Thoracic aorta (tissue), 2 donors: ENCODE results near the gene PPP1R14B. TPM values are rescaled to one million over a fixed set of nuclear protein-coding genes. Genes with fewer than 3 reads are reported as not detected.

Experiments
- ATAC-seq: fragments of 150-250 bp; one replicate; pipeline ENCODE4 v1.8.0; 2017; ENCODE audit warnings: low read depth; ENCODE audit not compliant: insufficient number of reproducible peaks, low FRiP score
- DNase-seq: peaks from one replicate; pipeline ENCODE4 v3.0.0-alpha.2; 2020; ENCODE audit warnings: low spot score
- H3K27ac ChIP-seq, 2 donors: fragments of 200-600 bp; sonication (generic); 1 replicate in 1 of 2; 2 replicates in 1 of 2; pipeline ENCODE4 v1.5.1; 2016; ENCODE audit warnings: mild to moderate bottlenecking in 2 of 2, moderate library complexity in 2 of 2
- H3K27me3 ChIP-seq: fragments of 200-600 bp; sonication (generic); replicated peaks from 2 replicates; pipeline ENCODE4 v1.6.0; 2016; ENCODE audit warnings: mild to moderate bottlenecking; ENCODE audit not compliant: insufficient read depth
- H3K36me3 ChIP-seq: fragments of 200-600 bp; sonication (generic); one replicate; pipeline ENCODE4 v1.5.1; 2016
- H3K4me1 ChIP-seq, 2 donors: fragments of 200-600 bp; sonication (generic); 1 replicate in 1 of 2; 2 replicates in 1 of 2; pipeline versions ENCODE4 v1.5.1 to v1.6.0; 2016; ENCODE audit warnings: low read depth in 2 of 2, mild to moderate bottlenecking in 1 of 2; ENCODE audit not compliant: control insufficient read depth in 1 of 2
- H3K4me3 ChIP-seq: fragments of 200-600 bp; sonication (generic); 2 replicates; pipeline ENCODE4 v1.5.1; 2016; ENCODE audit warnings: mild to moderate bottlenecking
- H3K9me3 ChIP-seq: fragments of 200-600 bp; sonication (generic); 2 replicates; pipeline ENCODE4 v1.5.1; 2016
- total RNA-seq, 2 donors: library from RNA; depleted of rRNA; stranded (reverse); fragments of >200 nt; gene quantifications; one replicate each; pipeline versions ENCODE4 v1.1.0 to v1.2.3, GENCODE V29; 2016
- TF ChIP-seq, protein P1 (sequence below): fragments of 200-600 bp; sonication (generic); IDR thresholded peaks from one replicate; pipeline ENCODE4 v1.5.1; 2019; ENCODE audit warnings: antibody characterized with exemption

PPP1R14B gene
- total RNA-seq, 2 donors from 2014 or later, result 75.3 to 122 TPM

DNA sequence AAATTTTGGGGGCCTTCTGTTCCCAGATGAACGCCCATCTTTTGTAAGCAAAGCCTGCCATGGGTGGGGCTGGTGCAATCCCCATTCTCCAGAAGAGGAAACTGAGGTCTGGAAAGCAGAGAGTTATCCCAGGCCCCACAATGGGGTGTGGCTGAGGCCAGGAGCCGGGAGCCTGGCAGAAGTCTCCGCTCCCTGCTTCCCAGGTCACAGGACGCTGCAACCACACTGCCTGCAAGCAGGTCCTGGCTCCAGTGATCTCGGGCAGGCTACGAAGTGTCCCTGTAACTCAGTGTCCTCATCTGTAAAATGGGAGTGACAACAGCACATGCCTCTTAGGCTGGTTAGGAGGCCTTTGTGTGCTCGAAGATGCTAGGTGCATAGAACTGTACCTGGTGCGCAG is 6.3 kb upstream of the PPP1R14B start:
- peaks cover 17% of the 10 kb centered on the region for H3K36me3 ChIP-seq
- peaks cover 19 to 31% of the 10 kb centered on the region in 2 donors for H3K4me1 ChIP-seq
- H3K27ac ChIP-seq, result peak overlapping the region in 1 of 2 donors; percentile 61
- TF ChIP-seq, protein P1, sequence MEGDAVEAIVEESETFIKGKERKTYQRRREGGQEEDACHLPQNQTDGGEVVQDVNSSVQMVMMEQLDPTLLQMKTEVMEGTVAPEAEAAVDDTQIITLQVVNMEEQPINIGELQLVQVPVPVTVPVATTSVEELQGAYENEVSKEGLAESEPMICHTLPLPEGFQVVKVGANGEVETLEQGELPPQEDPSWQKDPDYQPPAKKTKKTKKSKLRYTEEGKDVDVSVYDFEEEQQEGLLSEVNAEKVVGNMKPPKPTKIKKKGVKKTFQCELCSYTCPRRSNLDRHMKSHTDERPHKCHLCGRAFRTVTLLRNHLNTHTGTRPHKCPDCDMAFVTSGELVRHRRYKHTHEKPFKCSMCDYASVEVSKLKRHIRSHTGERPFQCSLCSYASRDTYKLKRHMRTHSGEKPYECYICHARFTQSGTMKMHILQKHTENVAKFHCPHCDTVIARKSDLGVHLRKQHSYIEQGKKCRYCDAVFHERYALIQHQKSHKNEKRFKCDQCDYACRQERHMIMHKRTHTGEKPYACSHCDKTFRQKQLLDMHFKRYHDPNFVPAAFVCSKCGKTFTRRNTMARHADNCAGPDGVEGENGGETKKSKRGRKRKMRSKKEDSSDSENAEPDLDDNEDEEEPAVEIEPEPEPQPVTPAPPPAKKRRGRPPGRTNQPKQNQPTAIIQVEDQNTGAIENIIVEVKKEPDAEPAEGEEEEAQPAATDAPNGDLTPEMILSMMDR, result no peak
- H3K4me3 ChIP-seq, result peak overlapping the region; percentile 82
- DNase-seq, result no peak
- ATAC-seq, result no peak
- no peaks in the 10 kb centered on the region for H3K9me3 ChIP-seq
- no peaks in the 10 kb centered on the region for H3K27me3 ChIP-seq

DNA sequence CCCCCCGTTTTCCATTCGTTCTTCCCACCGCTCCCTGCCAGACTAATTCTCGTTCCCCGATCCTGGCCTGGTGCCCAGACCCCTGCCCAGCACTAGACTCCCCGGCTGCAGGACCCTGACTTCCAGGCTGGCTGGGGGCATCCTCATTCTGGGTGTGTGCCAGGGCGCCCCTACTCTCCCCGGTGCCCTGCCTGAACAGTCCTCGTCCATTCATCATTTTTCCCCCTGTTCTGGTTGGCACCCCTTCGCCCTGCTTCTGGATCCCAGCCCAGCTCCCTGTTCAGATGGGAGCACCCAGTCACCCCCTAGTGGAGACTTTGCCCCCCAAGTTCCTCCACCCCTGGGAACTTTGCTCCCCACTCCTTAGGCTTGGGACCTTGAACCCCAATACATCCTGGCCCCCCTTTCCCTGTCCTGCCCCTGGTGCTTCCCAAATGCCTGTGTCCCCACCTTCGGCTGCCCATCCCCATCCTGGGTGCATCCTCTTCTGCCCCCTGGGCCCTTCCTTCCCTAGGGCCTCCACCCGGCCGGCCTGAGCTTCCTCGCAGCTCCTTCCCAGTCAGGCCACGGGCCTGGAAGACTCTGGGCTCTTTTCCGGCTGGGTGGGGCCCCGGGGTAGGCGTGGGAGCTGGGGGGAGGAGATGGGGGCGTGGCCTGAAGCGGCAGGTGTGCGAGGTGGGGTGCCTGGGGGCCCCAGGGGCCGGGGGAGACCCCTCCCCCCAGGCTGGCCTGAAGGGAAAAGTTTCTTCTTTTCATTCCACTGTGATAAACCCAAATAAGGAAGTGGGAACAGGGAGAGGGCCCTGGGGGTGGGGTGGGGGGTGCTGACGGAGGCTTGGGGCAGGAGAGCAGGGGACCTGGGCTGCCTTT is 5.5 kb upstream of the PPP1R14B start:
- TF ChIP-seq, protein P1, result peak; percentile 16
- Histone ChIP-seq H3K9me3 (no peaks in the 10 kb centered on the region), H3K4me3 (peak overlapping the region; percentile 82), H3K4me1 (peaks cover 19 to 37% of the 10 kb centered on the region in 2 donors), H3K27me3 (no peaks in the 10 kb centered on the region), H3K36me3 (peaks cover 16% of the 10 kb centered on the region), H3K27ac (peak overlapping the region; percentile 61 to 63)
- DNase-seq, result no peak
- ATAC-seq, result no peak

DNA sequence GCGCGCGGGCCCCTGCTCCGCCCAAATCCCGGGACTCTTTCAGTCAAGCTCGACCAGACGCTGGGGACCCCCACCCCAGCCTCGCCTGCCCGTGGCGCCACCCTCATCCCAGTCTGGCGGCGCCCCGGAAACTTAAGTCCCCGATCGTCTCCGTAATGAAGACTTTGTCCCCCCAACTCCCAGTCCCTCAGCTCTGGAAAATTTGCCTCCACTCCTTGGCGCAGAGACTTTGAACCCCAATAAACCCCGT is 4.9 kb upstream of the PPP1R14B start:
- TF ChIP-seq, protein P1, result no peak
- Histone ChIP-seq H3K27ac (peak overlapping the region; percentile 61 to 63), H3K4me3 (peak overlapping the region; percentile 82), H3K27me3 (no peaks in the 10 kb centered on the region), H3K4me1 (peaks cover 19 to 37% of the 10 kb centered on the region in 2 donors), H3K9me3 (no peaks in the 10 kb centered on the region), H3K36me3 (peaks cover 15% of the 10 kb centered on the region)
- ATAC-seq (no peak), DNase-seq (no peak)

DNA sequence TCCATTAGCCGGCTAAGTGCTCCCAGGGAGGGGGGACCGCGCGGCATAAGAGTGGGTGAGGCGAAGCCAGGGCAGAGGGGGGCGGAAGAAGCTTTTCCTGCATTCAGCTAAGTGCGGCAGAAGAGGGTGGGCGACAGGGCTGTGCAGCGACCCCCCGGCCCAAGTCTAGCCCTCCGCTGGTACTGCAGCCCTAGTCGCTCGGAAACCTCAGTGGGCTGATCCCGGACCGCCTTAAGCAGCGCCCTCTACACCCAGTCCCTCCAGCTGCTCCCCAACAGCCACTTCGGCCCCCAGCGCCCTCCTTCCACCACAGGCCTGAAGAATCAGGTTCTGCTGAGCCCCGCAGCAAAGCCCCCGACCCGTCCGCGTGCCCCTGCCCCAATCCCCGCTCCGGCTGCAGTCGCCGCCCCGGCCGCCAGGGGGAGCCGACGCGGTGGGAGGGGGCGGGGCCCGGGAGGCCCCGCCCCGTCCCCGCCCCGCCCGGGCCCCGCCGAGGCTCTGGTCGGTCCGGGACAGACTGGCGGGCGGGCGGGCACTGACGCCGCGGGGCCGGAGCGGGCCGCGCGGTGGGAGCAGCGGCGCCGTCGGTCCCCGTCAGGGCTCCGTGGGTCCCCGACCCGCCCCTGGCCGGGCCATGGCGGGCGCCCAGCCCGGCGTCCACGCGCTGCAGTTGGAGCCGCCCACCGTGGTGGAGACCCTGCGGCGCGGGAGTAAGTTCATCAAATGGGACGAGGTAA is 4.4 kb upstream of the PPP1R14B start, which contains the start of gene PLCB3:
TSS of gene PLCB3 (plus strand) at position 515 of the 737 bp plus-strand sequence. CDS start at position 635, 120 bp downstream.
- peaks cover 10% of the 10 kb centered on the region for H3K36me3 ChIP-seq
- peak within 1 kb of the TSS; percentile 61 to 63 for H3K27ac ChIP-seq
- ATAC-seq (peak; percentile 14), DNase-seq (no peak)
- H3K9me3 ChIP-seq, result no peaks in the 10 kb centered on the region
- peaks cover 19 to 37% of the 10 kb centered on the region in 2 donors for H3K4me1 ChIP-seq
- H3K27me3 ChIP-seq, result no peaks in the 10 kb centered on the region
- TF ChIP-seq, protein P1, result peak; percentile 82
- peak within 1 kb of the TSS; percentile 82 for H3K4me3 ChIP-seq

DNA sequence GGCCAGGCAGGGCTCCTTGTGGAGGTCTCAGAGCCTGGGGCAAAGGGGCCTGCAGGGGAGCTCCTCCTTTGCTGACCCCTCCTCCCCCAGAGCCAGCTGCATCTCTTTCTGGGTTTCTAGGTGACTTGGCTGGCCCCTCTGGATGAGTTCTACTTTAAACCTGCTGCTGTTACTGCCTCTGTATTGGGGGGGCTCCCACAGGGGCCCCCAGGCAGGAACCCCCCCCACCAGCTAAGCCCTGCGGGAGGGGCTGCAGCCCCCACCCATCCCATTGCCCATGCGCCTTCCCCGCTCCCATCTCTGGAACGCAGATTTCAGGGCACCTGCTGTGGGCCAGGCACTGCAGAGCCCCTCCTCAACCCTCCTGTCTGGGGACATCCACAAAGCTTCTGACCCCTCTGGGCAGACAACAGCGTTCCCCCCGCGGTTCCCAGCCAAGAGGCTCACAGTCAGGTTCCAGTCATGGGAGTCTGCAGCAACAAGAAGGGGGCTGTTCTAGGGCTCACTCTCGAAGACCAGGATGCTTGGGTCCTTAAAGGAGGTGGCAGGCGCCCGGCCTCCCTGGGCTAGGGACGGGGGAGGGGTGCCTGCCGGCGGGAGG is 3.8 kb upstream of the PPP1R14B start:
- Histone ChIP-seq H3K36me3 (peaks cover 5% of the 10 kb centered on the region), H3K4me3 (peak overlapping the region; percentile 82), H3K4me1 (peaks cover 19 to 44% of the 10 kb centered on the region in 2 donors), H3K9me3 (no peaks in the 10 kb centered on the region), H3K27me3 (no peaks in the 10 kb centered on the region), H3K27ac (no peak overlapping the region)
- ATAC-seq, result no peak
- TF ChIP-seq, protein P1, result no peak
- DNase-seq, result no peak
